Retinal pigment epithelial cell (primary cell): ENCODE data around the gene LRRC70.

Experiments used
- DNase-seq: peaks from one replicate; pipeline ENCODE4 v3.0.0-alpha.2; 2010; ENCODE audit warnings: low read depth
- H3K4me3 ChIP-seq: 2 replicates; pipeline ENCODE4 v1.5.1; 2011; ENCODE audit warnings: mild to moderate bottlenecking, low read length, control low read depth, moderate library complexity
- TF ChIP-seq, protein P1 (sequence below): conservative IDR thresholded peaks from 2 replicates; pipeline ENCODE4 v1.5.1; 2011; ENCODE audit warnings: low read depth, low read length, control low read depth, inconsistent platforms

Gene LRRC70

DNA sequence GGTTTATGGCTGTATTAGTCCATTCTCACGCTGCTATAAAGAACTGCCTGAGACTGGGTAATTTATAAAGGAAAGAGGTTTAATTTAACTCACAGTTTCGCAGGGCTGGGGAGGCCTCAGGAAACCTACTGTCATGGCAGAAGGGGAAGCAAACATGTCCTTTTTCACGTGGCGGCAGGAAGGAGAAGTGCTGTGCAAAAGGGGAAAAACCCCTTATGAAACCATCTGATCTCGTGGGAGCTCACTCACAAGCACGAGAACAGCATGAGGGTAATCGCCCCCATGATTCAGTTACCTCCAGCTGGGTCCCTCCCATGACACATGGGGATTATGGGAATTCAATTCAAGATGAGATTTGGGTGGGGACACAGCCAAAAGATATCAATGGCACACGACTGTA lies 13.9 kb downstream of the LRRC70 start:
- DNase-seq = no peak
- TF ChIP-seq, protein P1, sequence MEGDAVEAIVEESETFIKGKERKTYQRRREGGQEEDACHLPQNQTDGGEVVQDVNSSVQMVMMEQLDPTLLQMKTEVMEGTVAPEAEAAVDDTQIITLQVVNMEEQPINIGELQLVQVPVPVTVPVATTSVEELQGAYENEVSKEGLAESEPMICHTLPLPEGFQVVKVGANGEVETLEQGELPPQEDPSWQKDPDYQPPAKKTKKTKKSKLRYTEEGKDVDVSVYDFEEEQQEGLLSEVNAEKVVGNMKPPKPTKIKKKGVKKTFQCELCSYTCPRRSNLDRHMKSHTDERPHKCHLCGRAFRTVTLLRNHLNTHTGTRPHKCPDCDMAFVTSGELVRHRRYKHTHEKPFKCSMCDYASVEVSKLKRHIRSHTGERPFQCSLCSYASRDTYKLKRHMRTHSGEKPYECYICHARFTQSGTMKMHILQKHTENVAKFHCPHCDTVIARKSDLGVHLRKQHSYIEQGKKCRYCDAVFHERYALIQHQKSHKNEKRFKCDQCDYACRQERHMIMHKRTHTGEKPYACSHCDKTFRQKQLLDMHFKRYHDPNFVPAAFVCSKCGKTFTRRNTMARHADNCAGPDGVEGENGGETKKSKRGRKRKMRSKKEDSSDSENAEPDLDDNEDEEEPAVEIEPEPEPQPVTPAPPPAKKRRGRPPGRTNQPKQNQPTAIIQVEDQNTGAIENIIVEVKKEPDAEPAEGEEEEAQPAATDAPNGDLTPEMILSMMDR = no peak
- no peak overlapping the region for H3K4me3 ChIP-seq

- TF ChIP-seq, protein P1 = no peak
- DNase-seq = no peak
These were observed 14.7 kb downstream of the LRRC70 start for GRCh38 chr5:62593331-62593730.

GRCh38 chr5:62594364-62594984 lies 15.9 kb downstream of the LRRC70 start:
- no peak for DNase-seq
- TF ChIP-seq, protein P1 = no peak
- H3K4me3 ChIP-seq = no peak overlapping the region

More at GRCh38 chr5:62593331-62593730, 14.7 kb downstream of the LRRC70 start:
- no peak overlapping the region for H3K4me3 ChIP-seq

GRCh38 chr5:62596096-62596495 lies 17.5 kb downstream of the LRRC70 start:
- TF ChIP-seq, protein P1 = no peak
- DNase-seq = no peak
- H3K4me3 ChIP-seq = no peak overlapping the region

DNA sequence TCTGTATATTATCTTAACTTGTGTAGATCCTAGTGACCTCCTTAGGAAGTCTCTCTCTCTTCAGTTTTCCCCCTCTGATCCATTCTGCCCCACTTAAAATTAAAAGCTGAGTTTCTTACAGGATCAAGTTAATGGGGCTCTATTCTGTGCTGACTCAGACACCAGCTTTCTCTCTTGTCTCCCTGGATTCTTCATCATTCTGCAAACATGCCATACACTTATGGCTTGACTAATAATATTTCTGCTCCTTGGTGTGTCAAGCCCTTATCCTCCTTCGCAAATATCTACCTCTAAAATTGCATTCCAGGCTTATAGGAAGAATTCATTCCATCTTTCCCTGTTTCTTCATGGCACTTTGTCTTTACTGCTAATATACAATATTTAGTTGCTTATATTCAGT lies 18.1 kb downstream of the LRRC70 start:
- TF ChIP-seq, protein P1 = no peak
- no peak for DNase-seq
- no peak overlapping the region for H3K4me3 ChIP-seq

GRCh38 chr5:62597314-62597713 lies 18.7 kb downstream of the LRRC70 start:
- TF ChIP-seq, protein P1 = no peak
- DNase-seq = no peak
- H3K4me3 ChIP-seq = no peak overlapping the region

DNA sequence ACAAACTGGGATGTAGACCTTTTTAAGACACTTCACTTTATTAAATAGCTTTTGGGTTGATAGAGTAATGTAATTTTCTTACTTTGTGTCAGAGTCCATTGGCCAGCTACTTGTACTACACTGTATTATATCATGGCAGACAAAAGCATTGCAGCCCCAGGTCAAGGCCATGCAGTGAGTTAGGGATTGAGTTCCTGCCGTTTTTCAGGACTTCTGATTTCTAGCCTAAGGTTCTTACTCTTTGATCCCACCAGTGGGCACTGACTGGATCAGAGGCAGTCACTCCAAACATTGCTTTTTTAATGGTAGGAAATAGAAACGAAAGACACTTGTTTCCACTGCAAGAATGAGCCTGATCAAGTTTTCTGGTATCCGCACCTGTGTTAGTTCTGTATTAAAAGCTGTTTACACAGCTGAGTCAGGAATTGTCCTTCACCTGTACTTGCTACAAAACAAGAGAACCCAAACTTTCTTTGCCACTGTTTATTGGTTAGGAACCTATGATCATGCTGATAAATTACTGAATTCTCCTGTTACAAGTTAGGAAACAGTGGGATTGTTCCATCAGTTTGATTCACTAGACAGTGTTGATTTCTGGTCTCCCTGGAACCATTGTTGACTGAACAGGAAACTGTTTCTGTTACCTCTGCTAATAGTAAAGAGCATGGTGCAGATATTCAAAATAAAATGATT lies 22.1 kb downstream of the LRRC70 start:
- H3K4me3 ChIP-seq = no peak overlapping the region
- TF ChIP-seq, protein P1 = no peak
- DNase-seq = no peak
